Vagina (tissue), 2 donors: ENCODE data around the gene FAM210B.

Experiments
- POLR2A ChIP-seq, 2 donors: fragments of 450-650 bp; IDR thresholded peaks; one replicate each; pipeline ENCODE4 v1.6.1; 2017; ENCODE audit warnings: antibody characterized with exemption in 2 of 2, mild to moderate bottlenecking in 2 of 2, moderate library complexity in 2 of 2
- POLR2AphosphoS5 ChIP-seq, 2 donors: sonication (generic); formaldehyde crosslinking; IDR thresholded peaks; one replicate each; pipeline ENCODE4 v1.9.0; 2017; ENCODE audit warnings: antibody characterized with exemption in 2 of 2, mild to moderate bottlenecking in 2 of 2, low read depth in 1 of 2; ENCODE audit not compliant: insufficient read depth in 1 of 2
- TF ChIP-seq, protein P1 (sequence below), 3 experiments: fragments of 450-650 bp in 2 of 3; fragments of 200-600 bp in 1 of 3; sonication (generic) in 1 of 3; IDR thresholded peaks; one replicate each; pipeline ENCODE4 v1.5.1; 2017 to 2019; ENCODE audit warnings: antibody characterized with exemption in 3 of 3, mild to moderate bottlenecking in 2 of 3, moderate library complexity in 2 of 3

- TF ChIP-seq, protein P1, sequence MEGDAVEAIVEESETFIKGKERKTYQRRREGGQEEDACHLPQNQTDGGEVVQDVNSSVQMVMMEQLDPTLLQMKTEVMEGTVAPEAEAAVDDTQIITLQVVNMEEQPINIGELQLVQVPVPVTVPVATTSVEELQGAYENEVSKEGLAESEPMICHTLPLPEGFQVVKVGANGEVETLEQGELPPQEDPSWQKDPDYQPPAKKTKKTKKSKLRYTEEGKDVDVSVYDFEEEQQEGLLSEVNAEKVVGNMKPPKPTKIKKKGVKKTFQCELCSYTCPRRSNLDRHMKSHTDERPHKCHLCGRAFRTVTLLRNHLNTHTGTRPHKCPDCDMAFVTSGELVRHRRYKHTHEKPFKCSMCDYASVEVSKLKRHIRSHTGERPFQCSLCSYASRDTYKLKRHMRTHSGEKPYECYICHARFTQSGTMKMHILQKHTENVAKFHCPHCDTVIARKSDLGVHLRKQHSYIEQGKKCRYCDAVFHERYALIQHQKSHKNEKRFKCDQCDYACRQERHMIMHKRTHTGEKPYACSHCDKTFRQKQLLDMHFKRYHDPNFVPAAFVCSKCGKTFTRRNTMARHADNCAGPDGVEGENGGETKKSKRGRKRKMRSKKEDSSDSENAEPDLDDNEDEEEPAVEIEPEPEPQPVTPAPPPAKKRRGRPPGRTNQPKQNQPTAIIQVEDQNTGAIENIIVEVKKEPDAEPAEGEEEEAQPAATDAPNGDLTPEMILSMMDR (IDR thresholded peaks at IDR 0.05): no peak
- TF ChIP-seq POLR2A (IDR thresholded peaks at IDR 0.05) (no peak), POLR2AphosphoS5 (IDR thresholded peaks at IDR 0.05; ENCODE audit: insufficient read depth in 1 of 2, low read depth in 1 of 2) (no peak)
Measured at GRCh38 chr20:56409956-56410355, 51.2 kb downstream of the FAM210B start.
